DMS 273 (cell line): ENCODE results near the gene UBE3D.

Experiments
- DNase-seq: peaks from one replicate; lab custom pipeline; 2025; ENCODE audit not compliant: unreplicated experiment; lab: John Stamatoyannopoulos, UW

UBE3D gene, protein sequence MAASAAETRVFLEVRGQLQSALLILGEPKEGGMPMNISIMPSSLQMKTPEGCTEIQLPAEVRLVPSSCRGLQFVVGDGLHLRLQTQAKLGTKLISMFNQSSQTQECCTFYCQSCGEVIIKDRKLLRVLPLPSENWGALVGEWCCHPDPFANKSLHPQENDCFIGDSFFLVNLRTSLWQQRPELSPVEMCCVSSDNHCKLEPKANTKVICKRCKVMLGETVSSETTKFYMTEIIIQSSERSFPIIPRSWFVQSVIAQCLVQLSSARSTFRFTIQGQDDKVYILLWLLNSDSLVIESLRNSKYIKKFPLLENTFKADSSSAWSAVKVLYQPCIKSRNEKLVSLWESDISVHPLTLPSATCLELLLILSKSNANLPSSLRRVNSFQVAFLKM

DNA sequence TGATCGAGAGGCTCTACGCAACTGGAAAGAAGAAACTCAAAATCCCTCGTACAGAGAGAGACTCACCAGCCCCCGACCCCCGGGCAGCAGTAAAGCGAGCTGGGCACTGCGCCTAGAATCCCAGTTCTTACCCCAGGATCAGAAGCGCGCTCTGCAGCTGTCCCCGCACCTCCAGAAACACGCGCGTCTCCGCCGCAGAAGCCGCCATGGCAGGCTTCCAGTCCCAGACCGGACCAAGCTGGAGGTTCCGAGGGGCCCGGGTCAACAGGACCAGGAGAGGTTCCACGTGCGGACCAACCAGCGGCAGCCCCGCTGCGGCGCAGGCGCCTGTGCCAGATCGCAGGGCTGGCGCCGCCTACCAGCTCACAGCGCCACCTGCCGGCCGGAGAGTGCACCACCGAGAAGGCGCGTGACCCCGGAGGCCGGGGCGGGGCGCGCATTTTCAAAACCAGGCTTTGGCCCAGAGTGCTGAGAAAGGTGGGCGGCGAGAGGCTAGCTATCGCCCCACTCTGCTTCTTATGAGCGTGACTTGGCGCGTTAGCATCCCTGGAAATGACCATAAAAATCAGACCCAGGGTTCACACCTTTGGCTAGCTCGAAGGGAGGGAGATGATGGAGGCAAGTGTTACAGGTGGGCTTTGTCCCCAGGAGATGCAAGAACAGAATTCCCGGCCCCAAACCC, at the start of gene UBE3D:
Gene UBE3D (minus strand): TSS at position 331 of the 682 bp plus-strand sequence. CDS start 123 bp downstream, at position 208.
- DNase-seq, result peak; percentile 94

DNA sequence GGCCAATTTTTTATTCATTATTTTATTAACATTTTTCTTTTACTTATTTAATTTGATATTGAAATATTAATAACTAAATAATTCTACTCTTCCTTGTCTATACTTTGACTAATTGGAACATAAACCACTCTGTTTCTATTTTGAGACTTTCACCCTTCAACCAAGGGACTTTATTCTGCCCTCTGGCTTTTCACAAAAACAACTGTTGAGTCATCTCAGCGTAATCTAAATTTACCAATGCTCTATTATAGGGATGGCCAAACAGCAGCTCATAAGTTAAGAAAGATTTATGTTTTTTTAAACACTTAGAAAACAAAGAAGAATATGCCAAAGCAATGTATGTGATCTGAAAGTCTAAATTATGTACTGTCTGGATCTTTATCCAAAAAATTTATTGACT, 48.5 kb upstream of the UBE3D start:
- DNase-seq, result no peak

DNA sequence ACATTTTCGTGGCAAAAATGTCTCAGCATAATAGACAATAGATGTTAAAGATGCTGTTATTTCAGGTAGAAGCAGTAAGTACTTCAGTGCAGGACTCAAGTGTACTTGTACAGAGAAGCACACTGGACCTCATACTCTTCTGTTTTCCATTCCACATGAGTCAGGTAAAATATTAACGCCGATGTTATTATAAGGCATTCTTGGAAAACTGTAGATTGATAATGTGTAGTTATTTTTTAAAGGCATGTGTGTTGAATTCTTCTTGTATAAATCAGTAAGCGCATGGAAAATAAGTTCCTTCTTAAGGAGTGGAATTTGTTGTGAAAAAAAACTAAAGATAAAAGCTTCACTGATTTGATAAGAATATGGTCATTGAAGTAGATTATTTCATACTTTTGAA, 47.6 kb upstream of the UBE3D start:
- DNase-seq, result no peak

DNA sequence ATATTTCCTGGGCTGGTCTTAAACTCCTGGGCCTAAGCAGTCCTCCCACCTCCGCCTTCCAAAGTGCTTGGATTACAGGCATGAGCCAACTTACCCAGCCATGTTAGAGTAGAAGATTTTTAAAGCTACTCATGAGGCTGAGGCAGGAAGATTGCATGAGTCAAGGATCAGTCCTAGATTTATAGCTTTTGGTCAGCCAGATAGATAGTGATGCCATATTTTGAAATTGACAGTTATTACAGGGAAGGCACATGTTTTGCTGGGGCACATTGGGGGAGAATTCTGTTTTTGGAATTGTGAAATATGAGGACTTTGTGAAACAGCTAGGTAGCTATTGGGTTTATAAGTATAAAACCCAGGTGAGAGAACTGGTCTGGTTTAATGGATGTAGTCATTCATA, 42.7 kb upstream of the UBE3D start:
- no peak for DNase-seq

DNA sequence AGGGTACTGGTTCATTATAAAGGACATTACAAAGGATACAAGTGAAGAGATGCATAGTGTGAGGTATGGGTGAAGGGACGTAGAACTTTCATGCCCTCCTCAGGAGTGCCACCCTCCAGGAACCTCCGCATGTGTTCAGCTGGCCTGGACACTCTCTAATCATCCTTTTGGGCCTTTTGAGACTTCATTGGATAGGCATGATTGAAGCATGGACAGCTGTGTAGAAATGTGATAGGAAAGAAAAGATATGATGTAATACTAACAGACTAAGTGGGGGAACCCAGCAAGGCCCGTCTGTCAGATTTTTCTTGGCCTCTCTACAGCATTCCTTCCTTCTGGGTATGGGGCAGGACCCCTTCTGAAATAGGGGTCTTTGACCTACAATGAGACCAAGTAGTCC, 32.9 kb upstream of the UBE3D start:
- no peak for DNase-seq

DNA sequence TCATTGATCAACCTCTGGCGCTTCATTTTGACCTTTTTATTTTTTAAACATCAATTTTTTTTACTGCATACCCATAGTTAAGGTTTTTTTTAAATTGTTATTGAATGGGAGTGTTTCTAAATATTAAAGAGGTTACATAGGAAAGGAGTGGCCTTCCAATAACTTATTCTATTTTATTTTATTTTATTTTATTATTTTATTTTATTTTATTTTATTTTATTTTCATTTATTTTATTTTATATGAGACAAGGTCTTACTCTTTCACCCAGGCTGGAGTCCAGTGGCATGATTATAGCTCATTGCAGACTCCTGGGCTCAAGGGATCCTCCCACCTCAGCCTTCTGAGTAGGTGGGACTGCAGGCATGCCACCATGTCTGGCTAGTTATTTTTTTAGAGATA, 32.0 kb upstream of the UBE3D start:
- no peak for DNase-seq

DNA sequence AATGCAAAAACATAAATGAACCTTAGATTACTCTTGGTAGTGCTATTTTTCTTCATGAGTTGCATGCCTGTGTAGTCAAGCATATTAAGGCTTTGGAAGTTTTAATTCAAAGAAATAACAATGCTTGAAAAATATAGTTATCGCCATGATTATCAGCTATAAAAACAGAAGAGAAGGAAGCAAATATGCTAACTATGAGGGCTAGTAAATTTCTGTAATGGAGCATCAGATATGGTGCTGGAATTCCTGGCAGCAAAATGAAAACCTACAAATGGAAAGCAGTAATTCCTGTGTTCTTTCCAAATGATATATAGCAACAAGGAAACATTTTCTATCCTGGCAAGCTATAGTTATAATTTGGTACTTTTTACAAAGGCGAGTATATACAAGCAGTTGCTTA, 31.6 kb upstream of the UBE3D start:
- DNase-seq, result no peak

DNA sequence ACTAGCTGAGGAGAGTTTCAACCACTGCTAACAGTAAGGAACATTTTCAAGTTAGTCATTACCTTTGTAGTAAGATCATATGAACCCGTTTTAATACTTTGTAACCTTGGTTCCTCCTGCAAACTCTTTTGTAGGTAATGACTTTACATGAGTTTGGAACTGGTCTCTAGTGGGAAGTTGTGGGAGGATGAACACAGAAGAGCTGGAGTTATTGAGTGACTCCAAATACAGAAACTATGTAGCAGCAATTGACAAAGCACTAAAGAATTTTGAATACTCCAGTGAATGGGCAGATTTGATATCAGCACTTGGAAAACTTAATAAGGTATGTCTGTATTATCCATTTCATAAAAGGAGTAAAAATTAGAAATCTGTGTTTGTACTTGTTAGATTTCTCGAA, 31.1 kb upstream of the UBE3D start:
- no peak for DNase-seq

DNA sequence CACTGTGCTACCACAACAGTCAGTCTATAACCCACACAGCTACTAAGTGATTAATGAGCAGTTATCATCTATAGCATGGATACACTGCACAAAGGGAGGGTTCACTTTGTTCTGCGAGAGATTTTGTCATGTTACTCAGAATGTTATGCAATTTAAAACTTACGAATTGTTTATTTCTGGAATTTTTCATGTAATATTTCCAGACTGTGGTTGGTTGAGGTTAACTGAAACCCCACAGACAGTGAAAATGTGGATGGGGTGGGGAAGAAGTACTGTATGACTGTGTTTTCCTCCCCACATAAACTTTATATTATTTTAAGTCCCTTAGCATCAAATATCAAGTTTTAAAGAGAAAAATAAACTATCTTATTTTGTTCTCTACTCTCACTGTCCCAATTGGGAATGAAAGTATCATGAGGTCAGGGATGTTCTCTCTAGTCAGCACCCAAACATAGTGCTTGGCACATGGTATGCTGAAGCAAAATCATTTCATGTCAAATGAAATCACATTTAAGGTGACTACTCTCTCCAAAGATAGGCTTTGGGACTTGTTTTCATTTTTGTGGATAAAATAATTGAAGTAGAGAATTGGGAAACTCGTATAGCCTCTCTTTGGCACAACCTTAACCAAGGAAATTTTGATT, 27.2 kb upstream of the UBE3D start:
- DNase-seq, result no peak

DNA sequence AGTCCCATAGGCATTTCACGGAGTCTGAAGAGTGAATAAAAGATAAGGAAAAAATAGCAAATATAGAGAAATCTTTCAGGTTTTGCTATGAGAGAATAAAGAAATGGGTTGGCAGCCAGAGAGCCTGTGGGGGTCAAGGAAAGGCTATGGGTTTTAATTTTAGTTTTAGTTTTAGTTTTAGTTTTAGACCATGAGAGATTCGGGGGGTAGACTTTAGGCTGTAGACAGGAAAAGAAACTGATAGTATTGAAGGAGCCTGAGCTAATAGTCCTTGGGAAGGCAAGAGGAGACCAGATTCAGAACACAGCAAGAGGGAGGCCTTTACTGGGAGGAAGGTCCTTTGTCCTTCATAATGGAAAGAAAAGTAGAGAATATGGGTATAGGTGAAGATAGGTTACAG, 21.1 kb upstream of the UBE3D start:
- no peak for DNase-seq

DNA sequence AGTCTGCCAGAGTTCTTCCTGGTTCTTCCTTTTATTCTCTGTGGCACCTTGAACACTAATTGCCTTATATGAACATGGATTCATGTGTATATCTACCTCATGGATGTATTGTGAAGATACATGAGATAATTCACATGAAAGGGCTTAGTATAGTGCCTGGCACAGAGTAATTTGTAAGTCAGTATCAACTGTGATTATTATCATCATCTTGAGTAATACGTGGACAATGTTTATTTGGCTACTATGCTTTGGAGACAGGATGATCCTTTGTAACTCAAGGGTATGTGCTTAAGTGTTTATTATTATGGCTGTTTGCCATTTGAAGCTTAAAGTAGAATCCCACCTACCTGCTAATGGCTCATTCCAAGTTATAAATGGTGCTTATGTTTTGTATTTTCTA, 17.8 kb upstream of the UBE3D start:
- no peak for DNase-seq

DNA sequence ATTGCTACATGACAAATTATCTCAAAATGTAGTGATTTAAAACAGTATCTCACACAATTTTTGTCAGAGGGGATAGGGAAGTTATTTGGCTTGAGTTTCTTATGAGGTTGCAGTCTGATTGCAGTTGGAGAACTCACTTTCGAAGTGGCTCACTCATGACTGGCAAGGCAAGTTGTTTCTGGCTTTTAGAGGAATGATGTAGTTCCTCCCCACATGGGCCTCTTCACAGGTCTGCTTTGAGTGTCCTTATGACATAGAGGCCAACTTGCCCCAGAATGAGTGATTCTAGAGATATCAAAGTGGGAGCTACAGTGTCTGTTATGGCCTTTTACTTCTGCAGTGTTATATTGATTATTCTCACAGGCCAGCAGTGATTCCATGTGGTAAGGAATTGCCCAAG, 8.0 kb upstream of the UBE3D start:
- DNase-seq, result no peak

DNA sequence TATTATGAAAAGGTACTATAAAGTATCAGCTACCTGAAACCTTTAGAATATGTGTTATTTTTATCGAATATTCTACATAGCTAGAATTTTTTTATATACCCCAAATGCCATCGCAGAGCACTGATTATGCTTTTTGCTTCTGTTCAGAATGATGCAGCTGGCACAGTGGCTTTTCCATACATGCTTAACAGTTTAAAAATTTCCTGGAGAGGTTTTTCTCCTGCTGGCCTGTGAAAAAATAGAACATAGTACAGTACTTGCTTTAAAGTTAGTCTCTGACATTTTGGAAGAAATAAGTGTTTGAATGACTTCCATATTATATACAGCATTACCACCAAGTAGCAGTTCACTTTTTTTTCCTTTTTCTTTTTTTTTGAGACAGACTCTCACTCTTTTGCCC, 7.1 kb upstream of the UBE3D start:
- DNase-seq, result no peak

DNA sequence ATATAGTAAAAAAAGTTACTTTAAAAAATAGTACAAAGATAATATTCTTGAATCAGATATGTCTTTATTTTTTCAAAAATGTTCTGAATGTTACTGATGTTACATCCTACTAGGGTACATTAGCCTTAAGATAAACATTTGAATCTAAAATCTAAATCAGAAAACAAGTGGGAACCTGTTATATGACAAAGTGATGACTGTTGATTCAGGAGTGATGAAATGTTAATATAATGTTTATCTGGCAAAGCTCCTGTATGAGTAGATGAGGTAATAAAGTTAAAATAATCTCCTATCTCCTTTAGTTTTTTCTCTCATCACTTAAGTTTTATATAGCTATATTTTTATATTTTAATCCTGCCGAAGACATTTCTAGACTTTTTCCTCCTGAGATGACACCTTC, 6.1 kb upstream of the UBE3D start:
- no peak for DNase-seq

DNA sequence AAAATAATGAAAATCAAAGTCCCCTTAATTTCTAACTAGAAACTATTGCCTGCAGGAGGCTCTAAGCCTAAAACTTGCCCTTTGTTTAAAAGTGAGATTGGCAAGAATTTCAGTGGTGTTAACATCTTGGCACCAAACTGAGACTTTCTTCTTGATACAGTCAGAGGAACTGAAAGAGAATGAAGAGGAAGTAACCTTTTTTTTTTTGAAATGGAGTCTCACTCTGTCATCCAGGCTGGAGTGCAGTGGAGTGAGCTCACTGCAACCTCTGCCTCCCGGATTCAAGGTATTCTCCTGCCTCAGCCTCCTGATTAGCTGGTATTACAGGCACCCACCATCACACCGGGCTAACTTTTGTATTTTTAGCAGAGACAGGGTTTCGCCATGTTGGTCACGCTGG, 5.4 kb upstream of the UBE3D start:
- no peak for DNase-seq

DNA sequence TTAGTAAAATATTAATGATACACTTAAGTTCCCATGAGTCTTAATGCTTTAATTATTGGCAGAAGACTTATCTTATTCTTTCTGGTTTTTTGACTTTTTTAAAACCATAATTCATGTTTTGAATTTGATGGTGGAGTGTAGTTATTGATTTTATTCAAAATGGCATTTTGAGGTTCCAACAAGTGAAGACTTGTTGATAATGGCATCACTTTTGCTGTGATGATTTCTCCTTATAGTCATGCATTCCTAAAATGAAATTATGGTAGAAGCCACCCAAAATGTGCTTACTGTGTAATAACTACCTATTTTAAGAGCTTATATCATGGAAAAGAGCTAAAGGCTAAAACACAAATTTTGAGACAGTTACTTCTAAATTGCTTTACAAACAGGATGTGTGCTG, 4.0 kb upstream of the UBE3D start:
- no peak for DNase-seq

DNA sequence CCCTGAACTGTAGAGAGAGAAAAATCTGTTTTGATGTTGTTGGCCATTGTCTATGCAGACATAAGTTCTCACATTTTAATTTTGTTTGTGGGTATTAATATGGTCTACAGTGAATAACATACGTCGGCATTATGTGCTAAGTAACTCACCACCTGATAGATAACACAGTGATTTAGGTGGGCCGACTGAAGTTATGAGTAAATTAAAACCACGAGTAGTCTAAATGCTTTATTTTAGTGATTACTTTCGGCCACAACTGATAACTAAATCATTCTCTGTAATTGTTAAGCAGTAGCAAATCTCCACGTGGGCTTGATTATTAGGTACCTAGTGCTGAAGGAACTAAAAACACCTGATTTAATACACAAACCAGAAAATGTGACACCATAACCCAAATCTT, 3.0 kb upstream of the UBE3D start:
- DNase-seq, result no peak

DNA sequence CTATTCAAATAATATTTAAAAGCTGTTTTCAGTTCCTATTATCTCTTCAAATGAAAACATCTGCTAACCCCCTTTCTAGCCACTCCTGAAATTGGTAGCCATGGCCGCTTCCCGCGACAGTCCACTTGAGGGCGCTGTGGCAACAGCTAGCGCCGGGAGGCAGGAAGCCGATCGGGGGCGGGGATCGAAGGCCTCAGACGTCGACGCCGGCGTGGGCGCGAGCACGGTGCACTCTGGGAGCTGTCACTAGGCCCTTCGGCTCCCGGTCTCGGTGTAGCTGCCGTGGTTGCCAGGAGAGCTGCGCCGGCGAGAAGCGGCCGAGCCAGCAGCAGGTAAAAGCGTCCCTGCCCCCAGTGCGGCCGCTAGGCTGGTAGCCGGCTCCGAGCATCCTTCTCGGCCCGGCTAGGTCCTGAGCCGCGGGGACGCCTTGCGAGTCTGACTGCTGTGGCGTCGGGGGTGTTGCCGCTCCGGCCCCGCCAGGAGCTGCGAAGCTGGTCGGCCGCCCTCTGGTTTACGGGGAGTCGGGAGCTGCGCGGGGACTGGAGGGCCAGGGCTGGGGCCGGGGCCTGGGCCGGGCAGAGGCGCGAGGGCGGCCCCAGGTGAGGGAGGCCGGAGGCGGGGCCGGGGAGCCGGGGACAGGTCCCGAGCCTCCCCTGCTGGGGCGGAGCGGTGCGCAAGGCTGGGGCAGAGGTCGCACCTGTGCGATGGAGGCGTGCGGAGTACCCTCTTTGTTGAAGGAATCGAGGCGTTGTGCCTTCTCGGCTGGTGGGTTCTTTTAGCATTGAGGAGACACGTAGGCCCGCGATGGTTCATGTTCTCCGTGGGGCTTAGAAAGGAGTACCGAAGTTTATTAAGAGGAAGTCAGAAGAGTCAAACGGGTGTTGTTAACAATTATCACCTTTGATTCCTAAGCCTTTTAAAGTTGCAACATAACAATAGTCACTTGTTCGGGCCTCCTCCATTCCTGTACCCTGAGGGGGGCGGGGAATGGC, 2.1 kb upstream of the UBE3D start, which contains the start of gene DOP1A:
Gene DOP1A (plus strand): TSS at position 224 of the 992 bp plus-strand sequence. CDS start 29,307 bp downstream, outside the sequence.
- DNase-seq, result peak; percentile 97

DNA sequence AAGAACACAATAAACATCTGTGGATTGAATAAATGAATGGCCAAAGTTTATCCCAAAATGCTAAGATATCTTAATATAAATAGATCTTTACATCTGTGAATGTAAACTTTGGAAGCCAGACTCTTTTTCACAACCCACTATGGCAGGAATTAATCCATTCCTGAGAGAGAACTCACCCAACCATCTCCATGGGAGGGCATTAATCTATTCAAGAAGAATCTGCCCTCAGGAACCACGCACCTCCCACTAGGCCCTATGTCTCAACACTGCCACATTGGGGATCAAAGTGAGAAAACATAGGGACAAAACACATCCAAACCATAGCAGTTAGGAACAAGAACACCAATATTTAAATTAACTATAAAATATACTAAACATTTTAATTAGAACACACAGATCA, 3.4 kb downstream of the UBE3D start:
- no peak for DNase-seq

DNA sequence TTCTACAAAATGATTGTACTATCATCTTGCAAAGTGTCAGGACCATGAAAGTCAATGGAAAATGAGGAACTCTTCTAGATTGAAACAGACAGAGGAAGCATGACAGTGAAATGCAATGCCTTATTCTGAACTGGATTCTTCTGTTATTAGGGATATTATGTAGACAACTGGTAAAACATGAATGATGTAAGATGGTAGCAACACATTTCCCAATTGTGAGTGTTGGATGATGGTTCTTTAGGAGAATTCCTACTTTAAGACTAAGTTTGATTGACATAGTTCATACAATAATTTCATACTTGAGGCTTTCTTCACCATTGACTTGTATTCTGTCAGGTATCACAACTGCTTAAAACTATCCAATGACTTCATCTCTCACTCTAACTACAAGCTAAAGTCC, 4.5 kb downstream of the UBE3D start:
- no peak for DNase-seq
